NCI-H1048 (cell line): ENCODE measurements around the gene ANGPTL2.

Experiments
- DNase-seq: peaks from one replicate; lab custom pipeline; 2025; lab: John Stamatoyannopoulos, UW

The ANGPTL2 gene

DNA sequence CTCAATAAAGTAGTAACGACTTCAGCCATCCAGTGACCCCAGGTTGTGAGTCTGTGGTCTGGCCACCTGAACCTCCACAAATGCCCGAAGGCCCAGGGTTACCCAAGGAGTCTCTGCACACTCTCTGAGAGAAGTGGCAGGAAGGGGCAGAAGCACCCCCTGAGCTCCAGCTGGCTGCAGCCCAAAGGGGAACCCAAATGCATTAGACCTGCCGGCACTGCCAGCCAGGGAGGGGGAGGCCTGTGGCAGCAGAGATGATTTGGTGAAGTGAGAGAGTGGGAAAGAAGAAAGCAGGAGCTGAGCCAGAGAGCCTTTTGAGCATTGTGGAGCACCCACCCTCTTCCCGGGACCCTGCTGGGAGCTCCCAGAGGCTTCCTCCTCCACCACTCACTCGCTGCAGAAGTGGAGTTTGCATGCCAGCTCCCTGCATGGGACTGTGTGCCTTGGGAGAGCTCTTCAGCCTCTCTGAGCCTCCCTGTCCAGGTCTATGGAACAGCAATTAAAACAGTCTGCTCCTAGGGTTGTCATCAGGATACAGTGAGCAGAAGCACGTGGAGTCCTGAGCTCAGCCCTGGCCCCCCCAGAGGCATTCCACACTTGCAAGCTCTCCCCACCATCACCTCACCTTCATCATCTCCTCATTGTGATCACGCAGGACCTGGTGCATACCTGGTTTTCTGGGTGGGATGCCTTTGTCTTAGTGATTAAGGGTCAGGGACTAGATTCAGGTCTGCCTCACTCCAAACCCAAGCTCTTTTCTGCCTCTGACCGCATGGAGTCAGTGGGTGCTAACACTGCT is 13.8 kb upstream of the ANGPTL2 start:
- DNase-seq = no peak

DNA sequence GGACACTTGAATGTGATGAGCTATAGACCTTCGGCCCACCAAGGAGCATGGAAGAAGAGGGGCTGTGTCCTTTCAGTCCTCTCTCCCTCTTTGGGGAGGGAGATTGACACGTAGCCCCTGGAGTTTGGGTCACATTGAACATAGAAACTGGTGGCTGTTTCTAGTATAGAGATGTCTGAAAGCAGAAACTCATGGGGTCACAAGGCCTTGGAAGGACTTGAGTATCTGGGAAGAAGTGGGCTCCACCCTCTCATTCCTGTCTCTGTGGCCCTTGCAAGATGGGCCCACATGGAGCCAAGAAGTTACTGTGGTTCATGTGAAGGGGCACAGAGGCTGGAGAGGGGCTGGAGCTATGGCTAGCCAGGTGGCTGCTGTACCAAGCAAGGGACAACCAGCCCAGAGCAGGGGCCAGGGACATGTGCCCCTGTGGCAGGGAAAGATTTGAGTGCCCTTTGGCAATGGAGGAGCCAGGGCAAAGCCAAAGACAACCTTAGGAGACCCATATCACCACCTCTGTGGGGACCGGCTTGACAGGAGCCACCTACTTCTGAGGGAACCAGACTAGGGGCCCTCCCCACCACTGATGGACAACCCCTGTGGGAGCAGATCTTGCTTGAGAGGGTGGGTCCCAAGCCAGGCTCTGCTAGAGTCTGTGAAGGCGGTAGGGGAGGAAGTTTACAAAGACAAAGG is 12.8 kb upstream of the ANGPTL2 start:
- DNase-seq = no peak

DNA sequence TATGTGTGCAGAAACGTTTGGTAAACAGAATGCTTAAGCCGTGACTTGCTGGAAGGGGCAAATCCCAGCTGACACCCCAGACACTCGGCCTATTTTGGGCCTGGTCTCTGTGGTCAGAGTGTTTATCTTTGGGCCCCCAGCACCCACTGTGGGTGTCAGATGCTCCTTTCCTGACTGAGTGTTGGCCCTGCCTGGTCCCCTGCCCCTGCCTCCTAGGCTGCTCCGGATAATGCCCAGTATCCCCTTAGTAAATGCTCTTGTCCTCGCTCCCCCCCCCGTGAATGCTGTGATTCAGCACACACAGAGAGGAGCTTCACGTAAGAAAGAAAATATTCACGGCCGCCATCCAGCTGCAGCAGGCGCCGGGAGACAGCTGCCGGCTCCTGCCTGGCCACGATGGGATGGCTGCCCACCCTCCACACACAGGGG is 11.3 kb upstream of the ANGPTL2 start:
- DNase-seq = no peak

DNA sequence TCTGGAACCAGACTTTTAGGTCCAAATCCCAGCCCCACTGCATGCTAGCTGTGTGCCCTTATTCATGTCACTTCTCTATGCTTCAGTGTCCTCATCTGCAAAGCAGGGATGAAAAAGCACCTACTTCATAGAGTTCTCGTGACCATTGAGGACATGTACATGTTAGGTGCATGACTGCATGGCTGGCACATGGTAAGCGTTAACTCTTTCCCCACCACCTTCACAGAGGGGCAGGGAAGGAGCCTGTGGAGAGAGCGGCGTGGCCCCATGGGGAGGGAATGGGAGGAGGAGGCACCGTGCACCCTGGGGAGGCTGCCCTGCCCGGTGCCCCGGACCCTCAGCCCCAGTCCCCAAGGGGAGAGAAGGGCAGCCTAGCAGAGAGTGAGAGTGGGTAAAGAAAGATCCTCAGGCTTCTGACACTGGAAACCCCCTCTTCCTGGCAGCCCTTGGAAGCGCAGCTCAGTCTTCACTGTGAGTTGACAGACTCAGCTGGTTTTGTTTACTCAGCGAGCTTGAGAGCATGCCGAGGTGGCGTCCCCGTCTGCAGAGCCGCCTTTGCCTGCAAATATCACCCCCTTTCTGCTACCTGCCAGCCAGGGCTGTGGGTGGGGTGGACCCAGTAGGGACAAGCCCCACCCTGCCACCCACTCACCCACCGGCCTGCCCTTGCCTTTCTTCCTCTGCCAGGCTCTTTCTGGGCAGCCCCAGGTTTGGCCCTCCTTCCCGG is 10.6 kb upstream of the ANGPTL2 start:
- no peak for DNase-seq

DNA sequence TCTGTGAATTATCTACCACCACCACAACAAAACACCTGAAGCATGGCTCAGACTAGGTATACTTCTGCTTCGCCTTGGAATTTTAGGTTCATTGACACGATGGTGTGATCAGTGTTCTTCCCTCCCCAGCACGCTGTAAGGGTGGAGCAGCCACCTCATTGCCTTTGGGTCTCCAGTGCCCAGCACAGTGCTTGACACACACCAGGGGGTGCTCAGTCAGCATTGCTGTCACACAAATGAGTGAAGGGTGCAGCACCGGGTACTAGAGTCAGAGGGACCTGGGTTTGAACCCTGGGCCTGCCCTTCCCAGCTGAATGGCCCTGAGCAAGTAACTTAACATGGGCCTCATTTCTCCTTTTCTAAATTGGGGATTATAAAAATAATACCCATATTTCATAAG is 9.9 kb upstream of the ANGPTL2 start:
- no peak for DNase-seq

DNA sequence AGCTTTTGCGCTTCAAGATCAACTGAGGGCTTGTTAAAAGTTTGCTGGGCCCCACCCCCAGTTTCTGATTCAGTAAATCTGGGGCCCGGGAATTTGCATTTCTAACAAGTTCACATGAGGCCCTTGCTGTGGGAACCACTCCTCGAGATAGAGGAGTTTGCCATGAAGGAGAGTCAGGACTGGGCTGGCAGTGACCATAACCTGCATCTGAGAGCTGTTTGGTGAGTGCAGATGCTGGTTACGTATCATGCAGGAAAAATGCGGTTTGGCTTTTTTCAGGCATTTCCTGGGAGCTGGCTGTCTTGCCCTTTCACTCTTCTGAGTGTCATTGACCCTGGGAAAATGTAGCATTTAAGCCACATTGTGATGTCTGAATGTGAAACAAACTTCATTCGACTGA is 9.4 kb upstream of the ANGPTL2 start:
- DNase-seq = no peak

DNA sequence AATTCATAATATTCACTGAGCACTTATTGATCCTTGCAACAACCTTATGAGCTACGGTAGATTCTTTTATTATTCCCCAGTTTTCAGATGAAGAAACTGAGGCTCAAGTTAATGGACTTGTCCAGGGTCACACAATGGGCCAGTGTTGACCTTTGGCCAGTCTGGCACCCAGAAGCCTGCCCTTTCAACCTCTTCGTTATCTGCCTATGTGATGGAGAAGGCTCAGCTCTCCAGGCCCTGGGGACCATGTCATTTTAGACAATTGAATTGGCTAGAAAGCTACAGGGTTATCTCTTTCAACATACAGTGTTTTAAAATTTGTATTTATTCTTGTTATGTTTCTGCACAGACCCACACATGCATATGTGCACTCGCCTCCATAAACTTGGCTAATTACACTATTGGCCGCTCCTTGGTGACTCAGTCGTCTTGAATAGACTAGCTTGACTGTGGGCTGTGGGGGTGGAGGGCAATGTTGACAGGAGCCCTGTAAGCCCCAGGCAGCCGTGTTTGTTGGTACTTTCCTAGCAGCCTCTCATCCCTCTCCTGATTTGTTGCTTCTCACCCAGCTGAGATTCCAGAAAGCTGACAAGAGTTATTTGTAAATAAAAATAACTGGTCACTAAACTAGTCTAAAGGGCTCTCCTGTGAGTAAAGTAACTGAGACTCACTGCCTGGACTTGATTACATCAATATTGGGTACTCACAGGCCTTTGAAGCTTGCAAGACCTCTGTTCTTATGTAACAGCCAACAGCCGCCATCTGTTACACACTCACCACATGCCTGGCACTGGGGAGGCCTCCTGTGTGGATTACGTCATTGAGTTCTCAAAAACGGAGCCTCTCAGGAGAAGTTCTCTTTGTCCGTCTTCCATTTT is 8.5 kb upstream of the ANGPTL2 start:
- no peak for DNase-seq

DNA sequence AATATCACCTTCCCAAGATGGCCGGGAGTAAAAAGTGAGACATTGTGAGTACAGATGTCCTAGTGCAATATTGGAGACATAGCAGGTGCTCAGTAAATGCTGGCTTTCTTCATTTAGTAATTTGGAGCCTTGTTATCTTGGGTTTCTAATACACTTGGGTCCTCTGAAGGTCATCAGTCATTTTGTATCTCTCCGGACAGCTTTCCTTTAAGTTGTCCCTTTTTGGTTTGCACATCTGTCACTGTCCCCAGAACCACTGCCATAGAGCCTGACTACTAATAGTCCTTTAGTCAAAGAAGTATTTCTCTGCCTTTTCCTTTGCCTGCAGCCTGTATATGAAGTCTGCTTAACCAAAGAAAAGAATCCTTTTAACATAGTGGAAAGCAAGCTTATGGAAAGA is 7.8 kb upstream of the ANGPTL2 start:
- no peak for DNase-seq

DNA sequence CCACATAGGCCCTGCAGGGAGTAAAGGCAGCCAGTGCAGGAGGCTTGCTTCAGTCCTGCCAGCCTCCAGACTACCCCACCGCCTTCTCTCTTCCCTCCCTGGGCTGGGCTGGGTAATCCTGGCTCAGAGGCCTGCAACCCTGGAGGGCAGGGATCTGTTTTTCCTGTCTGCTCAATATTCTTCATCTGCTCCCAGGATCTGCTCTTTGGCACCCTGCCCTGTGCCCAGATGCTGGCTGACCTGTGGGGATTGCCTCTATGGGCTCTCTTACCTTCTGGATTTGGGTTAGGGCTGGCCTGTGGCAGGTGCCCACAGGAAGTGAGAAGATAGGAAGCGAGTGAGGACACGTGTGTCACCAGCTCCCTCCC is 7.3 kb upstream of the ANGPTL2 start:
- DNase-seq = no peak

DNA sequence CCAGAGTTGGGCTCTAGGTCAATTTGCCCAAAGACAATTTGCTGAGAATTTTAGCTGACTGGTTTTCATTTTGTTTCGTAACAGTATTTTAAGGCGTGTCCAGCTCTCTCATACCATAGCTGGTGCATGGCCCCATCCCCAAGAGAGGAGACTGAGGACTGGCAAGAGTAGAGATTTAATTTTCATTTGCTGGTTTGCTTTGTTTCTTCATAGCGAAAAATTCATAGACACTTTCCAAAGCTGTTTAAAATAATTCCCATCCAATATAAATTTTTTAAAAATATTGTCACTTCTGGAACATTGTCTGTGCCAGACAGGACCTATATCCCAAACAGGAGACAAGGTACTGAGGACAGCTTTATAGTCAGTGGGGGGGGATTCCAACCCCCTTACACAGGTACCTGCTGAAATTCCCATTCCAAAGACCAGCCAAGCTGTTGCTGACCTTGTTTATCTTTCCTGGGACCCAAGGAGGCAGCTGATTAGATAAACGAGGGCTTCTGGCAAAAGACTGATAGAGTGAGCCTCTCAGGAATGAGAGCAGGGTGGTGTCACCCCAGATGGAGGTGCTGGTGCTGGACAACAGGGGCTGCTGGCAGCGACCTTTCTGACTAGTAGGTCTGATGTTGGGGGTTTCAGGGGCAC is 6.8 kb upstream of the ANGPTL2 start:
- no peak for DNase-seq

DNA sequence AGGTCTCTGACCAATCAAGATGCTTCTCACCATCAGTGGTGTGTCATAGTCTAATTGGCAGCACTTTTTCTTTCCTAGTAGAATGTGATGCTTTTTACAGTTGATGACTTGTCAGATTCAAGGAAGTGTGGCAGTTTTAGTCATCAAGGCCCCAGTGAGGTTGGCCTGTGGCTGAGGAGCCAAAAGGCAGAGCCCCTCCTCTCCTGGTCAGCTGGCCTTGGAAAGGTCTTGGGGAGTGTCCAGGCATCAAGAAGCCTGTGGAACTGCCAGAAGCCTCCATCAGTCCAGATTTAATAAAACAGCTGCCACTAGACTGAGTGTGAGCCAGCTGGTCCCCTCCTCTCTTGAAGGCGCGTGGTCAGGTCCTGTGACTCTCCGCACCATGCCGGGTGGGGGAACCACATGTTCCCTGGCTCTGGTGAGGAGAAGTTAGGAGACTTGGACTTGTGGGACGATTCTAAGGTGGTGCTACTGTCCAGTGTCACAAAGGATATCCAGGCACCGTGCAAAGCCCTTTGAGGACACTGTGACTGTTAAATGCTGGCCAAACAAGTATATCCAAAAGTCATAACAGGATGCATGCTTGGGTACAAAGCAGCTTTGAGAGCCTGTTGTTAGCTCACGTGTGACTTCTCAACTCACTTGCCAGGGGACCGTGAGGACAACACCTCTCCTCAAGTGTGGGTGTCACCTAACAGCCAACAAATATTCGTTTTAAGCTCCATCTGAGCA is 6.1 kb upstream of the ANGPTL2 start:
- no peak for DNase-seq

DNA sequence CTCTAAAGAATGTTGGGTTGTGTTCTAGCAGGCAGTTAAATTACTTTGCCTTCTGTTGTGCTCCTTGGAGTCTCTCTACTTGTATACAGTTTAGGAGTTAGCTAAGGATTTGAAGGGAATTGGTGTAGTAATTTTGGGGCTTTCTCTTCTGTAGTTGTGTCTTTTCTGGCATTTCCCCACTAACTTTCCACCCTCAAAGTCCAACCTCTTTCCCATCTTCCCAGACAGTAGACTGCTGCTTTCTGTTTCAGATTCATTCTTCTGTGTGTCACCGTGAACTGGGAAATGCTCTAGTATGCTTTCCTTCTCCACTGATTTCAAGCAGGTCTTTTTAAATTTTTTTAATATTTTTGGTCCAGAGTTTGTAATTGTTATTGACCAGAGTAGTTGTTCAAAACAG is 4.5 kb upstream of the ANGPTL2 start:
- DNase-seq = no peak

DNA sequence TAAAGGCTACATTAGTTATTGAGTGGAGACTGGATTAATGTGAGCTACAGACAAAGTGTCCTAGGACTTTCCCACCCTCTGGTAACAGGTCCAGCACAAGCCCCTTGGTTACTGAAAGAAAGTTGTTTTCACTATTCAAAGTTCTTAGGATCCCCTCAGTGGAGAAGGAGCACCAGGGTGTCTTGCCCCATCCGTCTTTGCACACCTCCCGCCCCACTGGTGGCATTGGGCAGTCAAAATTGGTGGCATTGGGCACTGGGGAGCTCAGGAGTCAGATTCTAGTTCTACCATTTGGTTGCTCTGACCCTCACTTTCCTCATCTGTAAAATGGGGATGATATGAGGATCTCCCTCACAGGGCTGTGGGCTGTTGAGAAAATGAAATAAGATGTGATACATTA is 2.4 kb upstream of the ANGPTL2 start:
- DNase-seq = no peak

DNA sequence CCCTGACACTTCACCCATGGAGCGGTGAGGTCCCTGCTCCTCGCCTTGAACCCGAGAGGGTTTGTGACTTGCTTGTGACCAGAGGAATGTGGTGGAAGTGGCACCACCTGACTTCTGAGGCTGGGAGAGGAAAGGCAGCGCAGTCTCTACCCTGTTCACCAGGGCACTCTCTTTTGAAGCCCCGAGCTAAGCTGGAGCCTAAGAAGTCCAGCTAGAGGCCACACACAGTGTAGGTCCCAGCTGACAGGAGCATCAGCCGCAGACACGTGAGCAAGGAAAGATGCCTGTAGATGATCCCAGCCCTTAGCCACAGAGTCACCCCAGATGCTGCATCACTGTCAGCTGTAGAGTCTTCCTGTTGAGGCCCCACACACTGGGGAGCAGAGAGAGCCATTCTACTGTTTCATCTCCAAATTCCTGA is 1.7 kb upstream of the ANGPTL2 start:
- DNase-seq = no peak

DNA sequence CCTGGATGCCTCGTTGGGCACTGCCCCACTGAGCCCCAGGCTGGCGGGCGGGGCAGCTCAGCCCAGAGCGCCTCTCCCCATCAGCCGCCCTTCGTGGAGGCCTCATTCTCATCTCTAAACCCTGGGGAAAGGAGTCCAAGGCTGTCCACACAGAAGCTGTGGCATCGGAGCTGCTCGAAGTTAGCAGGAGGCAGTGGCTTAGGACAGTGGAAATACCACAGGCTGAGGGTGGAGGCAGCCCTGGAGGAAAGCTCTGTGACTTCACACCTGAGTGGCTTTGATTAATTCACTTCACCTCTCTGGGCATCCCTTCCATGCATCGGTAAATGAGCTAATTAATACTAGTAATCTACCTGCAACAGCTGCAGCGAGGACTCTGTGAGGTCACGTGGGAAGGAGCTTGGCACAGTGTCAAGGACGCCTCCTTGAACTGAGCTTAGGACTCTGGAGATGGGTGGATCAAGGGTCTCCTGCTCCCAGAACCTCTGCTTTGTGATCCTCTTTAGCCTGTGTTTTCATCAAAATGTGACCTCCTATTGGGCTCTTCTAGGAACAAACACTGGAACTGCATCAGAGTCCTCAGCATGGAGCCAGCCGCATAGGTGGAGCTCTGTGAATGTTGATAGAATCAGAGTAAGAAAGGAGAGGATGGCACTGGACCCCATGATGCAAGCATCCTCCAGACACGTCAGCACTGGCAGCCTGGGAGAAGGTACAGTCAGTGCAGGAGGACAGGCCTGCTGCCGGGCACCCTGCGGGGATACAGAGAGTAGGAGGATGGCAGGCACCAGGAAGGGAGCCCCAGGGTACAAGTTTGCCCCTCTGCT is 842 bp upstream of the ANGPTL2 start:
- no peak for DNase-seq

DNA sequence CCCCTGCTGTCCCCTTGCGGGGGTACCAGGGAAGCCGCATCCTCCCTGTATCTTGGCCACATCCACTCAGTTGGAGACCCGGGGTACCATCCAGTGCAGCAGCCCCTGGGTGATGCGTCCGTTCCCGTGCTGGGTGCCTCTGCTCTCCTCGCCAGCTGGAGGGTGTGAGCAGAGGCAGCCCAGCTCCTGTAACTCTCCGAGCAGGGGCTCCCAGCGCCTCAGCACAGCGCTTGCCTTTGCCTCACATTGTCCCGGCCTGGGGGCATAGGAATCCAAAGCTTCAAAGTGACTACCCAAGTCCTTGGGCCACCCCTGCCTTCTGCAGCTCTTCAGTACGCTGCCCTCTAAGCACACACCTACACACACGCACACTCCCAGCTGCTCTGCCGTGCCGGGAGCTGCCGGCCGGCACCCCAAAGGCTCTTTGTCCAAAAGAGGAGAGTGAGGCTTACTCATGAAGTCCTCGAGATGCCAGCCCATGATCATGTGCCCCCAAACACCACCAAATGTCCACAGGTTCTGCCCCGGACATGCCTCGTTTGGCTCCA is 733 bp downstream of the ANGPTL2 start:
- no peak for DNase-seq

DNA sequence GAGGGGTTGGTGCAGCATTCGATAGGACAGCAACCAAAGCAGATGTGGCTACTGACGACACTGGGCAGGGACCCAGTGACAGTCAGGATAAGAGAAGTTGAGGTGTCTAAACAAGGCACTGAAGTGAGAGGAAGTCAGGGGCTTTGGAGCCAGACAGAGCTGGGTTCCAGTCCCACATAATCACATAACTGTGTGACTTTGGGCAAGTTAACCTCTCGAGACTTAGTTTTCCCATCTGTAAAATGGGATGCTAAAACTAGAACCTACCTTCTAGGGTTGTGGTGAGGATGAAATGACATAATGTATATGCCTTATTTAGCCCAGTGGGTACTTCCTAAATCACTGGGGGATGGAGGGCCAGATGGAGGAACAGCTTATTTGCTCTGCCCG is 3.1 kb downstream of the ANGPTL2 start:
- no peak for DNase-seq

DNA sequence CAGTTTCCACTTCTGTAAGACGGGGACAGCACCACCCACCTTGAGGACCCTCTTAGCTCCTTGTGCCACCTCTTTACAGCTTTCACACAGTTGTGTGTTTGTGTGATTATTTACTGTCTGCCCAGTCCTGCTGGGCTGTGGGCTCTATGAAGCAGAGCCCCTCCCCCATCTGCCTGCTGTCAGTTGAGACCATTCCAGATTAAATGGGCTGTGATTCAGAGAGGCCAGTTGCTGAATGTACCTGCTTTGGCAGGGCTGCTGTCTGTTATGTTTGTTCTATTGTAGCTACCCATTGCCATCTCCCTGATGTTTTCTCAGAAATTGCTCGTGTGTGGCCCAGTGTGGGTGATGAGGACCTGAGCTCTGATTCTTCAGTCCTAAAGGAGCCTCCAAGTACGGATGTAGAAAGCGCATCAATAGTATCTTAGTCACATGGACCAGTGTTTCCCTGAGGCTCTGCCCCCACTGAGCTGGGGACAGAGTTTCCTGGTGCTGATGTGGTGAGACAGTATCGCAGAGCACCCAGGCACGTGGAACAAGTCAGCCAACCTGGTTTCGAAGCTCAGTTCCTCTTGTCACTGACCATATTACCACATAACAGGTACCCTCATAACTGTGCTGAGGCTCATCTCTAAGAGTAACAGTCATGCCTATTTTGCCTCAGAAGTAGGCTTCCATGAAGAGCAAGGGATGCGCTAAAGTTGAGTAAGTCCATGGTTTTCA is 3.7 kb downstream of the ANGPTL2 start:
- DNase-seq = no peak

DNA sequence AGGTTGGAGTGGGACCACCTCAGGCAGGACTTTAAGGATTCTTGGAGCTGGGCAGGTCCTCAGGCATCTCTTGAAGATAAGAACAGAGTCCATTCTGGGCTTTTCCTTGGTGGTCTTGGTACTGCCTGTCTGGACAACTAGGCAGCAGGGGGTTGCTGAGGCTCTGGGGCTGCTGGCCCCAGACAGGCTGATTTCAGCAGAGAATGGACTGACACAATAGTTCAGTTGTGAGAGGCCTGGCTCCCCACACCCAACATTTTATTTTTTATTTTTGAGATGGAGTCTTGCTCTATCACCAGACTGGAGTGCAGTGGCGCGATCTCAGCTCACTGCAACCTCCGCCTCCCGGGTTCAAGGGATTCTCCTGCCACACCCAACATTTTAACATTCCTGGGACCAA is 4.6 kb downstream of the ANGPTL2 start:
- DNase-seq = no peak
